ENCODE results near the gene TMEM129. TPM values are rescaled to one million over a fixed set of nuclear protein-coding genes. Genes with fewer than 3 reads are reported as not detected.

Gene TMEM129
- total and polyA plus RNA-seq, 10 of the 15 experiments (the other 5 are each of a cell fraction or from before 2014, with no cell fraction given): 0.19 to 24.9 (median 13.2) TPM

GRCh38 chr4:1728061-1728980, 7.2 kb upstream of the TMEM129 start:
- in situ Hi-C loops (cut with MboI) (loop anchor here (5.0 kb wide), 1 partner anchor 36 kb away; no protein-coding TSS in a partner anchor), intact Hi-C loops (cut with micrococcal nuclease; ENCODE audit: unreplicated experiment) (no loop called here)
- DNase-seq (ENCODE audit: low read depth, low spot score) (no peak), ATAC-seq (no peak), FAIRE-seq (no peak)
- ChIA-PET POLR2A (interaction anchor here (1.5 to 3.1 kb wide), 2 partner anchors 35 kb away, joined by 4 to 10 read pairs; no protein-coding TSS in a partner anchor), CTCF (interaction anchor here (2.2 to 15.5 kb wide), 2 partner anchors 19 to 34 kb away, joined by 9 to 317 read pairs; no protein-coding TSS in a partner anchor), RAD21 (ENCODE audit: unreplicated experiment) (interaction anchor here (1.0 kb wide), 1 partner anchor 35 kb away, joined by 9 read pairs; no protein-coding TSS in a partner anchor), SMC1A (ENCODE audit: uncharacterized antibody, unreplicated experiment) (interaction anchor here (11.0 kb wide), 1 partner anchor 35 kb away, joined by 132 read pairs; no protein-coding TSS in a partner anchor)
- Histone ChIP-seq H3K79me2 (ENCODE audit: control insufficient read depth, insufficient read depth, low read length) (peaks cover 38% of the 10 kb centered on the region), H2AFZ (ENCODE audit: control insufficient read depth, low read depth, low read length) (no peak overlapping the region), H3K4me3 (no peak overlapping the region), H3K4me2 (ENCODE audit: control insufficient read depth, insufficient read depth) (no peak overlapping the region), H3K36me3 (ENCODE audit: control insufficient read depth in 2 of 2, insufficient read depth in 2 of 2, low read length in 1 of 2) (peaks cover 38 to 53% of the 10 kb centered on the region in 2 experiments; a peak in 3 of 4 replicates), H3K9ac (ENCODE audit: control insufficient read depth, insufficient read depth, low read length) (no peak overlapping the region), H3K9me3 (replicated peaks; ENCODE audit: control insufficient read depth, insufficient read depth, low read length) (no peaks in the 10 kb centered on the region), H3K27ac (ENCODE audit: control insufficient read depth, insufficient read depth) (no peak overlapping the region), H4K20me1 (ENCODE audit: control insufficient read depth, insufficient read depth) (no peaks in the 10 kb centered on the region), H3K27me3 (replicated peaks in 1 of 2; ENCODE audit: control insufficient read depth in 2 of 2, insufficient read depth in 2 of 2, low read length in 1 of 2) (no peaks in the 10 kb centered on the region), H3K4me1 (ENCODE audit: control insufficient read depth, insufficient read depth, low read length) (peaks cover 7% of the 10 kb centered on the region)
- WGBS (ENCODE audit: insufficient coverage, insufficient replicate concordance, low lambda C conversion rate, missing lambda C conversion rate): 95% methylated on average over 31 of the region's 31 CpGs
- BruUV-seq (replicated peaks): no TSS peak
- TF ChIP-seq TCF3 (IDR thresholded peaks at IDR 0.05; ENCODE audit: borderline replicate concordance, insufficient read depth, low read depth, low read length) (no peak), IRF3 (IDR thresholded peaks at IDR 0.05) (no peak), BCL3 (IDR thresholded peaks at IDR 0.05; ENCODE audit: borderline replicate concordance, insufficient read depth, low read depth, low read length, poor library complexity, severe bottlenecking) (no peak), MAX (IDR thresholded peaks at IDR 0.05; ENCODE audit: low read depth, low read length) (no peak), IRF5 (IDR thresholded peaks at IDR 0.05; ENCODE audit: borderline replicate concordance) (no peak), CHD2 (IDR thresholded peaks at IDR 0.05; ENCODE audit: borderline replicate concordance, low read depth, low read length) (no peak), ZNF207 (IDR thresholded peaks at IDR 0.05; ENCODE audit: borderline replicate concordance) (no peak), IRF4 (IDR thresholded peaks at IDR 0.05; ENCODE audit: low read depth, low read length) (no peak), BACH1 (IDR thresholded peaks at IDR 0.05; ENCODE audit: borderline replicate concordance) (no peak), MEF2B (IDR thresholded peaks at IDR 0.05; ENCODE audit: partially characterized antibody, poor library complexity, severe bottlenecking) (no peak), CTCF (IDR thresholded peaks at IDR 0.05 in 2 of 3, conservative IDR thresholded peaks at IDR 0.05 in 1 of 3; ENCODE audit: control insufficient read depth in 2 of 3, extremely low read depth in 1 of 3, insufficient read depth in 1 of 3, low read depth in 3 of 3, low read length in 3 of 3) (no peak), GABPA (IDR thresholded peaks at IDR 0.05; ENCODE audit: low read depth) (no peak), CHD4 (IDR thresholded peaks at IDR 0.05) (no peak)

All from GM12878 (cell line).